ENCODE measurements around the gene CEP192.
"Not testable (repeated sequence)": the region's sequence is repeated elsewhere in the genome, so short reads cannot be mapped to it uniquely, and the experiment has no call there.

- not testable (repeated sequence) for TF ChIP-seq CTCF (IDR thresholded peaks at IDR 0.05; ENCODE audit: low read depth, low read length, poor library complexity, severe bottlenecking); EZH2phosphoT487 (IDR thresholded peaks at IDR 0.05; ENCODE audit: borderline replicate concordance, low read length)
Observed at GRCh38 chr18:12997330-12997729, 6.2 kb downstream of the CEP192 start.
